Skeletal muscle cell (primary cell): ENCODE measurements around the gene PLAC9.

Experiments used
- DNase-seq: peaks from one replicate; pipeline ENCODE4 v3.0.0-alpha.2; 2010; ENCODE audit warnings: low read depth
- H3K4me3 ChIP-seq: 2 replicates; pipeline ENCODE4 v1.5.1; 2011; ENCODE audit warnings: low read depth, mild to moderate bottlenecking, control low read depth, low read length, moderate library complexity

PLAC9 gene

DNA sequence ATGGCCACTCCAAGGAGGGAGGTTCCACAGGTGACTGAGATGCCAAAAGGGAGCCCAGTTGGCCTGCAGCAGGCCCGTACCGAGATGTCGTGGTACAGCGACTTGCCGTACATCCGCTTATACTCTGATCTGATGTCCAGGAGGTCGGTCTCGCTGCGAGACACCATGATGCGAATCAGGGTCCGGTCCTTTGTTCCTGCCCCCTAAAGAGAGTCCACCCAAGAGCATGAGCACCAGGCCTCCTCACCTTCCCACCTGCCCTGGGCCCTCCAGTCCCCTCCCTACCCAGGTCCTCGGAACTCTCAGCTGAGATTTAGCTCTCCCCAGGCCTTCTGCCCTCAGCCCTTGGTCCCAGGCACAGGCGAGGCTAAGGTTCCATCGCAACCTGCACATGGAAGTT, 25.0 kb downstream of the PLAC9 start:
- no peak for DNase-seq
- H3K4me3 ChIP-seq, result no peak overlapping the region

DNA sequence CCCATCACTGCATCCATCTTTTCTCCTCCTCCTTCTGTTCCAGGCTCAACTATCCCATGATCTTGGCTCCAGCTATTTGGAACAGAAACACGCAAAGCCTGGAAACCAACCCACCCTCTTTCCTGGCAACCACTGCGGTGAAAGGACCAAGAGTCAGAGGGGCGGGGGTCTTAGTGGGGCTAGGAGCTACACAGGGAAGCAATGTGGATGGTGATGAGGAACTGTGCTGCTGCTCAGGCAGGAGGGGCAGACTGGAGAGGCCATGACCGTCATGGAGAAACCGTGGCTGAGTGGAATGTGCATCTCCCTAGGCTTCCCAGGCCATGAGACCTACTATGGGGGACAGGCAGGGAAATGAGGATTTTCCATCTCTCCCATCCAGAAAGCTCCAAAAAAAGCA, 25.6 kb downstream of the PLAC9 start:
- no peak for DNase-seq
- H3K4me3 ChIP-seq, result no peak overlapping the region

DNA sequence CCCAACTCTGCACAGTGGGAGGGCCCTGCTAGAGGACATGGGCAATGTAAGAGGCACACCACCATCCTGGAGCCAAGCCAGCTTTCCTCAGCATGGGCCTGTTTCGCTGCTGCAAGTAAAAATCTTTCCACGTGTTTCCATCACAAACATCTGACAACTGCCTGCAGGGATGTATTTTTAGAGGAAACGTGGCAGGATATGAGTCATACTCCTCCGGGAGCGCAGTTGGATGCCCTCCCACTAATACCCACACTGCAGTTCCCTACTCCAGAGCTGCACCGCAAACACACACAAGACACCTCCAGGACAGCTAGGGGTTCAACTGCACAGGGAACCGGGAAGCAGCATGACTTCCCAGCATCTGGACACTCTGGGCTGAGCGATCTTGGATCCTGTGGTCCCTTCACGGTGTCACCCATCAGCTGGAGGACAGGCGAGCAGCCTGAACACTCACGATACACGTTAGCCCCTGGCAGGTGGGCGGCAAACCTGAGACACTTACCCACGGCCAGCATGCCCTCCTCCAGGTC, 26.1 kb downstream of the PLAC9 start:
- H3K4me3 ChIP-seq, result no peak overlapping the region
- peak; percentile 98 for DNase-seq

DNA sequence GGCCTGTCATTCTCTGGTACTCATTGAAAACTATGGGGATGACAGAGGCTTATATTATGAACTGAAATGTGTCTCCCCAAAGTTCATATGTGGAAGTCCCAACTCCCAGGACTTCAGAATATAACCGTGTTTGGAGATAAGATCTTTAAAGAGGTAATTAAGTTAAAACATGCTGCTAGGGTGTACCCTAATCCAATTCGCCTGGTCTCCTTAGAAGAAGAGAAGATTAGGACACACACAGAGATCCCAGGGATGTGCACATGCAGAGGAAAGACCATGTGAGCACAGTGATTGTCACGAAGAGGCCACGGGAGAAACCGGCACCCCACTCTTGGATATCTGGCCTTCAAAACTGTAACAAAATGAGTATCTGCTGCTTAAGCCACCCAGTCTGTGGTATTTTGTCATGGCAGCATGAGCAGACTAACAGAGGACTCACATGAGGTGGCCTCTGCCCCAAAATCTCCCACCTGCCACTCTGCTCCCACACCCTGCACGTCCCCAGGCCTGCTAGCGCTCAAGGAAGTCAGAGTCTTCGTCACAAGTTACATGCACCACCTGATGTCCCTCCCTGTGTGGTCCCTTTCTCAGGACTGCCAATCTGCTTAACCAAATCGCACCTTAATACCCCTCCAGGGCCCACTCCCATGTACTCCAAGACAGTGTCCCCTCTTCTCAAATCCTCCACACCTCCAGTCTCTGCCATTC, 26.8 kb downstream of the PLAC9 start:
- DNase-seq, result no peak

DNA sequence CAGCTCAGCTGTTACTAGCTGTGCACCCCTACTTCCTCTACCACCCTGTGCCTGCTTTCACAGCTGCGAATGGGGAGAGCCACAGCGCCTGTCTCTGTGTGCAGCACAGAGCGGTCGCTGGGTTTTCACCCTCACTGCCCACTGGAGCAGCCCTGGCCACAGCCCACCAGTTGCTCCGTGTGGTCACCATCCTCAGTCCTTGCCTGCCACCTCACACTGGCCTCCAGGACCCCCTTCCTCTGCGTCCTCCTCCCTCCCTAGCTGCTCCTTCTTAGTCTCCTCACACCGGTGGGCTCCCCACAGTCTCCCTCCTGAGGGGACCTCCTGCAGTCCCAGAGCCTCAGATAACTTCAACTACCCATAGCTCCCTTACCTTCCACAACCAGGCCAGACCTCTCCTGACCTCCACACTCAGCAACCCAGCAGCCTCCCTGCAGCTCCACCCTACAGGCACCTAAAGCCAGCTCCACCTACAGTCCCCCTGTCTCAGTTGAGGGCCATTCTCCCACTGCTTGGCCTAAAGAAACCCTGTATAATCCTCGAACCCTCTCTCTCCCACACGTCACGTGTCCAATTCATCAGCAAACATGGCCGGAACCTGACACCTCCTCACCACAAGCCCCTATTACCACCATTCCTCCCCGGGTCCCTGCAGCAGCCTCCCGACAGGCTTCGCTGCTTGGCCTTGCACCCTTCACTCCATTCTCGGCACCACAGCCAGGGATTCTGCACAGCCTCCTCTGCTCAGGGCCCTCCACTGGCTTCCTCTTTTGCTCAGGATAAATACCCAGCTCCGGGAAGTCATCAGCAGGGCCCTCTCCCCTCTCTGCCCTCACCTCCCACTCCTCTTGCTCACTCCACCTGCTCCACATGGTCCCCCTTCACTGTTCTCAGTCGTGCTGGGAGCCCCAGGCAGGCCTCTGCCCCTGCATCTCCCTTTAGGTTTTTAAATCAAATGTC, 28.1 kb downstream of the PLAC9 start:
- no peak for DNase-seq

More for the DNA sequence above, 26.8 kb downstream of the PLAC9 start:
- no peak overlapping the region for H3K4me3 ChIP-seq

DNA sequence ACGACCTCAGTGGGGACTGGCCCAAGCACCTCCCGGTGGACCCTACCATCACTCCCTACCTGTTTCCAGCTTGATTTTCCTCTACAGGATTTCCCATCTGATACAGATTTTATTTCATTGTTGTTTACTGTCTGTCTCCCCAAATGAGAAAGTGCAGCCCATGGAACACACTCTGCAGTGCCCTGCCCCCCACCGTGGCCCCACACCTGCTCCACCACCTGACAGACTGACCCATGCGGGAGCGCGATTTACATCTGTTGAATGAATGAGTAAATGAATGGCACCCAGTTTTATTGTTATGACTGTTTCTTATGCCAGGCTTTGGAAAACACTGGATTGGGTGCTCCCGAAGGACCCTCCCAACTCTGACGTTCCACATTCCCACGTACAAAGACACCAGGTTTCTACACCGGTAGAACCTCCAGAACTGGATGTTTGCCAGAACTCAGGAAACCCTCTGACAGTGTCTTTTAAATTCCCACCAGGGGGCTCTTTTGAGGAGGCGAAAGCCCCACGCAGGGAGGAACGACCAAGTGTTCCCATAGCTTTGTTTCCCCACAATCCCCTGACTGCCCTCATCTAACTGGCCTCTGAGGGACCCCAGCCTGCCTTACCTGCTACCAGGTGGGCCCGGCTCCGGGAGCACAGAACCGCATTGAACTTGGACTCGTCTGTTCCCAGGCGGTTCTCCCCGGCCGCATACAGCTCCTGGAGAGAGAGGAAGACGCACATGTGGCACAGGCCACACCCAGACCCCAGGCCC, 29.0 kb downstream of the PLAC9 start:
- no peak for DNase-seq
- no peak overlapping the region for H3K4me3 ChIP-seq

More for the DNA sequence above, 28.1 kb downstream of the PLAC9 start:
- no peak overlapping the region for H3K4me3 ChIP-seq

DNA sequence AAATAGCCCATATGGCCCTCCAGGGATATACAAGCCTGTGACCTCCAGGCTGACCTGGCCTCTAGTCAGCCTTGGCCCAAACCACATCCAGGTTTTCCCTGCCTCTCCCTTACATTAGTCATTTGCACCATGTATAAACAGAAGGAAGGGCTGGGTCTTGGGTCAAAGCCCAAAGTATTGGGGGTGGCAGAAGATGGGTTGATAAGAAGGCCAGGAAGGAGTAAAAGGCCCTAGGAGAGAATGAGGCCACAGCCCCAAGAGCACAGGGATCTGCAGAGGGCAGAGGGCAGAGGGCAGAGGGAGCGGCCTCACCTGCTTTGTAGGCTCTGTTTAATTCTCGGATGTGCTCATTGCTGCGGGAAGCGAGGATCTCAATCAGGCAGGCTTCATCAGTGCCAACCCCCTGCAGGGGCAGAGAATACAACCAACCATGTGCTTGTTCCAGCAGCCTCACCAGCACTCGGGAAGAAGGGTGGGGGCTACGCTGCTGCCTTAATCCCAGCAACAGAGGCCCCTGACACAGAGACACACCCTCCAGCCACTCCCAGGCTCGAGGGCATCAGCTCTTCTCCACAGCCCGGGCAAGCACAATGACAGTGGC, 31.3 kb downstream of the PLAC9 start:
- peak; percentile 64 for DNase-seq
- H3K4me3 ChIP-seq, result no peak overlapping the region

DNA sequence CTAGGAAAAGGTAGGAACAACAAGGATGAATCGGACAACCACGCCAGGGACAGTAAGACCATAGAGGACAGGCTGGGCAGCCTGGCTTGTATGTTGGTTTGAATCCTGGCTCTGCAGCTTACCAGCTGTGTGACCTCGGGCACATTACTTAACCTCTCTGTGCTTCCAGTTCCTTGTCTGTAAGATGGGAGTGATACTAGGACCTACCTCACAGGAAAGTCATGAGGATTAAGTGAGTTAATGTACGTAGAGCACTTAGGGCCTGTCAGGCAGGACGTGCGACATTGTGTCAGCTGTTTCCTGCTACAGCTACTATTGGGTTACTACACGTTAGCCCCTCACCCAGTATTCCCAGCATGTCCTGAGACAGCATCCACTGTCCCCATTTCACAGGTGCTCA, 32.1 kb downstream of the PLAC9 start:
- no peak for DNase-seq
- H3K4me3 ChIP-seq, result no peak overlapping the region

DNA sequence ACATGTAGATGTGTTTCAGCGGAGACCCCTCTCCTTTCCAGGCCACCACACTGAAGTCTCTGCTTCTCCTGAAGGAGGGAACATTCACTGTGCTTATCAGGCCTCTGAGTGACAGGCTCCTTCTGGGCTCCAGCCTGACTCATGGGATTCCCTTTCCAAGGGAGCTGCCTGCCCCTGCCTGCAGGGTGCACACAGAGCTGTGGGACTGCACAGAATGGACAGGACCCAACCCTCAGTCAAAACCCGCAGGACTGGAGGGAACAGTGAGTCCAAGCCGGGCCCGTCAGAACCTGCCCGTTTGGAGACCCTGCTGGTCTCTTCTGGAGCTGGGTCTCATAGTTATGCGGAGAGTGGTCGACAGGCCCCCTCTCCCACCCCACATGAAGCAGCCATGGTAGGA, 32.6 kb downstream of the PLAC9 start:
- no peak overlapping the region for H3K4me3 ChIP-seq
- no peak for DNase-seq

DNA sequence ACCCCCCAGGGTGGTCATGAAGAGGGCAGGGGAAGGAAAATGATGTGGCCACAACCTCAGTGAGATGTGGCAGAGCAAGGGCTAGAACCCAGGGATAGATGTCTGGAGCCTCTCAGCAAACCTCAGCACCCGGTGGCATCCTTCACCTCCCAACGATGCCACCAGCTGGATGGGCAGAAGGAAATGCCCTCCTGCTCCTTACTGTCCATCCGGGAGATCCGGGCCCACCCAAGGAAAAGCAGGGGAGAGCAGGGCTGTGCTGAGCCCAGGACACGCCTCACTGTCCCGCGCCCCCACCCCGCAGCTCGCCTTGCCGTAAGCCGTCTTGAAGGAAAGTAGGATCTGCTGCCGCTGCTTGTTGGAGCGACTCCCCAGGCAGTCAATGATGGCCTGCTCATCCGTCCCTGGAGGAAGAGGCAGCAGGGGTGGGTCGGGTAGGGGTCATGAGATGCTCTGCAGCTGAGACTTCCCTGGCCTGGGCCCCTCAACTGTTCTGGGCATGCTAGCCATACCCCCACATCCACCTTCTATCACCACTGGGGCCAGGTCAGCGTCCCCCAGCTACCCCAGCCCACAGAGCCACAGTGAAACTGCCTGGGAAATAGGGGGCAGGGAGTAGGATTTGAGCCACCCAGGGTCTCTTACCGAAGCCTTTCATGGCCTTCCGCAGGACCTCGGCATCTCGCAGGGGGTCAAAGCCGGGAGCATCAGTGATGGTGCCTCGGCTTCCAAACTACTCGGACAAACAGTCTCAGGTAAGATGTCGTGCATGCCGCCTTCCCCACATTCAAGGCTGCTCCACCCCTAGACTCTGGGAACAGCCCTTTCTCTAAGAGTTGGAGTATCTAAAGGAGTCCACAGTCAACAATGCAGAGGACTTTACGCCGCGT, 34.3 kb downstream of the PLAC9 start:
- DNase-seq, result no peak
- no peak overlapping the region for H3K4me3 ChIP-seq

DNA sequence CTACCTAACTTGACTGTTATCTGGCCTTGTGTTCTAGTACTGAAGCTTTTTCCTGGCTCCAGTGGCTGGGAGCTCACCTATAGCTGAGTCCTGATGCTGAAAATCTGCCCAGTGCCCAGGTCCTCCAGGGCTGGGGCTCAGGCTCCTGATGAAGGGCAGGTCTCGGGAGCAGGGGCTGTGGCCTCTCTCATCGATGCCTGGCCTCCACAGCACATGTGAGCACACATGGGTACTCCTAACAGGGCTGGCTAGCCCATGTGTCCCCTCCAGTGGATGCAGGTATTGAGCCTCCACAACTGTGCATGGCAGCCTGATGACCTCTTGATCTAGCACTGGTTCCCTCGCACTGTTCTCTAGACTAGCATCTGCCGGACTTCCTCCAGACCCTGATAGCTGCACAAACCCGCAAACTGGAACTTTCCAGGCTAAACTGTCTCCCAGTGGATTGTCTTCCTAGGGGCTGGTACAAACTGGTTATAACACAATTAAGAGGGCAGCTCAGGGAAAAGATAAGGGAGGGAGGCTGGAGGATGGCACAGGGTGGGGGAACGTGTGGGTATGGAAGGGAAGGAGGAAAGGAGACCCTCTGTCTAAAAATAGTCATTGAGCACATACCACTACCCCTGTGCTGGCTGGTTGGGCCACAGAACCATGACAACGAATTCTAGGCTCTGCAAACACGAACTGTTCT, 35.1 kb downstream of the PLAC9 start:
- no peak overlapping the region for H3K4me3 ChIP-seq
- no peak for DNase-seq

DNA sequence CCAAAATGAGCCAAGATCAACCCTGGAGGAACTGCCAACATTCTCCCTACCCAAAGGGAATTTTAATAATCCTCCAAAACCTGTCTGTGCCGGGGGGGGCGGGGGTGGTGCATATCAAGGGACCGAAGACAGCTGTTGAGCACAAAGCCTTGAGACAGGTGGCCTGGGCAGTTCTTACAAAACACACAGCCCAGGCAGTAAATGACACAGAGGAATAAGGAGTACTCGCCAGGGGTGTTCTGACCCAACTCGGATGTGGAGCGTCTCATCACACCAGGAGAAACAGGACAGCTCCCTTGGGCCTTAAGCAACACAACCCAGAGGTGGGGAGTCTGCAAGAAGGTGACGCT, 35.6 kb downstream of the PLAC9 start:
- DNase-seq, result no peak
- no peak overlapping the region for H3K4me3 ChIP-seq

DNA sequence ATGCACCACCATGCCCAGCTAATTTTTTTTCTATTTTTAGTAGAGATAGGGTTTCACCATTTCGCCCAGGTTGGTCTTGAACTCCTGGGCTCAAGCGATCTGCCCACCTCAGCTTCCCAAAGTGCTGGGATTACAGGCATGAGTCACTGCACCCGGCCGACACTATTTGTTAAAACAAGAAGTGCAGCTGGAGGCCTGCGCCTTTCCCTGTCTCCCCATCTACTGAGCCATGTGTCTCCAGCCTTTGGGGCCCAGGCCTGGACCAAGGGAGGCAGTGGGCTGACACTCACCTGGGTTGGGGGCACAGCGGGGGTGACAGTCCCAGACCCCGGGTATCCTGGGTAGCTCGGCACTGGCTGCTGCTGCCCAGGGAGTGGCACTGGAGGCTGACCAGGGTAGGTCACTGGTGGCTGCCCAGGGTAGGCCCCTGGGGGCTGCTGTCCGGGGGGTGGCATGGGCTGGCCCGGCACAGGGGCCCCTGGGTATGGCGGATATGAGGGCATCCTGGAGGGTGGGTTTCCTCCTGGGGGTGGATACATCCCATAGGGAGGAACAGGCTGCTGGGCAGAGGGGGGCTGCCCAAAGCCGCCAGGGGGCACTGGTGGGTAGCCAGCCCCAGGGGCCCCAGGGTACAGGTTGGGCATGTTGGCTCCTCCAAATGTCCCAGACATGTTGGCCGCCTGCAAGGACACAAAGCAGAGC, 36.3 kb downstream of the PLAC9 start:
- H3K4me3 ChIP-seq, result no peak overlapping the region
- no peak for DNase-seq

DNA sequence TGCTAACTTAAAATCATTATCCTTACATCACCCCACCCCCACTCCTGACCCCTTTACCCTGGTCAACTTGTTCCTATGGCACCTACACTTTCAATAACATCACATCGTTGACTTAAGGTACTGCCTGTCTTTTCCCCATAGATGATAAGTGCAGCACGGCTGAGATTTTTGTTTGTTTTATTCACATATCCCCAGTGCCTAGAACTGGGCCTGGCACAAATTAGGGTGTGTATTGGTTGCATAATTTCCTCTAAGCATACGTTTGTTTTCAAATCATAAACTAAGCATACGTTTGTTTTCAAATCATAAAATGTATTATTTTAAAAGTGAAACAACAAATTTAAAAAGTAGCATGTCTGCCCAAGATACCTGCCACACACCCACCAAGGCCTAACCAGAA, 37.5 kb downstream of the PLAC9 start:
- no peak overlapping the region for H3K4me3 ChIP-seq

DNA sequence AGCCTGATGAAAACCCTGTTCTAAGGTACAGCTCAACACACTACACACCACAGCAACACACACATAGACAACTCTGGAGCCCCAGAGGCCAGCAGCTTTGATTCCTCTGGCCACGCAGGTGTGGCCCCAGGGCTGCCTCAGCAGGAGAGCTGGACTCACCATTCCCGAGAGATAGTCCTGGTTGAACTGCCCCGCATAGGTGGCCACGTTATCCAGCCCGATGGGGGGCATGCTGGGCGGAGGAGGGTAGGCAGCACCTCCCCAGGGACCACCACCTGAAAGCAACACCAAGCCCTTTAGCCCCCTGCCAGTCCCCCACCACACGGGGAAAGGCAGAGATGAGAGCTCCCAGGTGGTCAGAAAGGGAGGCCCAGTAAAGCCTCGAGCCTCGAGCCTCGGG, 38.1 kb downstream of the PLAC9 start:
- no peak for DNase-seq
- no peak overlapping the region for H3K4me3 ChIP-seq

More for the DNA sequence above, 37.5 kb downstream of the PLAC9 start:
- DNase-seq, result no peak

DNA sequence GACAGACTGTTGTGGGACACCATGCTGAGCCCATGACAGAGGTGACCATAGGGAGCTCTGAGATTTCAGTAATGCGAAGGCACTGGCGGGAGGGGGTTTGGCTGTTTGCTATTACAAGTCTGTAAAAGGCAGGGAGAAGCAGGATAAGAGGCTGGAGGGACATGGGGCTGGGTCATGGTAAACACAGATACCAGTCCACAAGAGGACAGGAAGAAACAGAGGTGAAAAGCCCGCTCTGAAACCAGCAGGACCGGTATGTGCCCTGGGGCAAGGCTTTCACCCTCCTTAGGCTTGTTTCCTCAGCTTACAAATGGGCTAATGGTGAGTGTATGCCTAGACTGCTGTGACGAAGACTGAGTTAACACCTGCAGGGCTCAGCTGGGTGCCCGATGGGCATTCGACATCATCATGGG, 38.7 kb downstream of the PLAC9 start:
- no peak overlapping the region for H3K4me3 ChIP-seq
- DNase-seq, result no peak

DNA sequence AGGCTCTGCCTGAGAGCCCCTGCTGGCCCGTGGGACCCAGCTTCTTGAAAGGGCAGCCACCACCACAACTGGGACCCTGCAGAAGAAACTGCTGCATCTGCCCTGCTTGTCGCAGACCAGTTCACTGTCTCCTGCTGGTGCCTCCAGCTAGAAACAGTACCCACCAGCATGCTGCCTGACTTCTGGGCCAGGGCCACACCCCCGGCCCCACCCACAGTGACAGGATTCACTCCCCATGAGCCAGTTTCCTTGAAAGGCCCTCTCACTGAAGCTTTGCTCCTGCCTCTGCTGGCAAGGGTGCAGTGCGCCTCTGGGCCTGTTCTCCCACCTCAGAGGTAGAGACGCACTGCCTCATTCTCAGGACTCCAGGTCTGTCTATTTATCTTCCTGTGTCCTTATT, 40.4 kb downstream of the PLAC9 start:
- no peak overlapping the region for H3K4me3 ChIP-seq
- no peak for DNase-seq
